Large intestine (tissue), 3 donors: ENCODE results near the gene KCNE4. TPM values are rescaled to one million over a fixed set of nuclear protein-coding genes. Genes with fewer than 3 reads are reported as not detected.
A peak's percentile ranks its signal among the peaks of the same experiment; 100 is the strongest.

Experiments
- DNase-seq, 2 donors: peaks; one replicate each; pipeline versions ENCODE4 v3.0.0 to v3.0.0-alpha.2; 2013
- H3K27ac ChIP-seq: one replicate; pipeline ENCODE4 v1.5.1; 2013; ENCODE audit warnings: low read length
- H3K27me3 ChIP-seq: 2 replicates; pipeline ENCODE4 v1.6.1; 2013; ENCODE audit warnings: low read length; ENCODE audit not compliant: control insufficient read depth, insufficient read depth
- H3K36me3 ChIP-seq: 2 replicates; pipeline ENCODE4 v1.6.1; 2013; ENCODE audit warnings: low read length; ENCODE audit not compliant: control insufficient read depth, insufficient read depth
- H3K4me1 ChIP-seq: one replicate; pipeline ENCODE4 v1.6.1; 2013; ENCODE audit warnings: low read length; ENCODE audit not compliant: control insufficient read depth, insufficient read depth
- H3K4me3 ChIP-seq: one replicate; pipeline ENCODE4 v1.5.1; 2013; ENCODE audit warnings: low read length
- H3K9me3 ChIP-seq: one replicate; pipeline ENCODE4 v1.6.1; 2013; ENCODE audit warnings: mild to moderate bottlenecking, low read depth, low read length, moderate library complexity; ENCODE audit not compliant: control insufficient read depth
- WGBS: methylation state at CpG from one replicate; pipeline ENCODE4 v1.1.5; 2013; ENCODE audit warnings: low lambda C conversion rate; ENCODE audit not compliant: insufficient coverage; 5-methylcytosine and 5-hydroxymethylcytosine counted together
- polyA plus RNA-seq: library from polyadenylated mRNA; unstranded; fragments of 120-200 nt; gene quantifications from one replicate; pipeline ENCODE4 v1.2.1, GENCODE V29; 2013

Gene KCNE4
- polyA plus RNA-seq, 1 donor = 3.4 TPM

DNA sequence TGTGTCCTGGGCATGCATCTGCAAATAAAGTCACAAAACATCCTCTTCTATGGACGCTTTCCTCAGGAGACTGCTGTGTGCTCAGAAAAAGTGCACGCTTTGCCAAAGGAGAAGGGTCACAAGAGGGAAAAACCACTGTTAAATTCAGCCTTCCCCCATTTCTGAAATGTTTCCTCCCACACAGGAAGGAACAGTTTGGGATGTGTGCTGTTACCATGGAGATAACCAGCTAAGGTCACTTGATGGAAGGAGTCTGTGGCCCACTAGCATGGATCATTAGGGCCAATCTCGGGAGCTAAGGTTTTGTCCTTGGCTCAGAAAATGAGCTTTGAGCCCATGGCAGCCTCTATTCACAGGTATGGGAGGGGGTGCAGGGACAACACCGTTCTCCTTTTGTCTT lies 5.6 kb downstream of the KCNE4 start:
- H3K36me3 ChIP-seq = no peaks in the 10 kb centered on the region
- no peaks in the 10 kb centered on the region for H3K4me1 ChIP-seq
- no peak overlapping the region for H3K27ac ChIP-seq
- H3K4me3 ChIP-seq = no peak overlapping the region
- peaks cover under 1% of the 10 kb centered on the region for H3K27me3 ChIP-seq
- WGBS = no CpG with 5 or more reads among the region's 4 CpGs
- DNase-seq = peak in 1 of 2 donors; percentile 12
- H3K9me3 ChIP-seq = no peaks in the 10 kb centered on the region

DNA sequence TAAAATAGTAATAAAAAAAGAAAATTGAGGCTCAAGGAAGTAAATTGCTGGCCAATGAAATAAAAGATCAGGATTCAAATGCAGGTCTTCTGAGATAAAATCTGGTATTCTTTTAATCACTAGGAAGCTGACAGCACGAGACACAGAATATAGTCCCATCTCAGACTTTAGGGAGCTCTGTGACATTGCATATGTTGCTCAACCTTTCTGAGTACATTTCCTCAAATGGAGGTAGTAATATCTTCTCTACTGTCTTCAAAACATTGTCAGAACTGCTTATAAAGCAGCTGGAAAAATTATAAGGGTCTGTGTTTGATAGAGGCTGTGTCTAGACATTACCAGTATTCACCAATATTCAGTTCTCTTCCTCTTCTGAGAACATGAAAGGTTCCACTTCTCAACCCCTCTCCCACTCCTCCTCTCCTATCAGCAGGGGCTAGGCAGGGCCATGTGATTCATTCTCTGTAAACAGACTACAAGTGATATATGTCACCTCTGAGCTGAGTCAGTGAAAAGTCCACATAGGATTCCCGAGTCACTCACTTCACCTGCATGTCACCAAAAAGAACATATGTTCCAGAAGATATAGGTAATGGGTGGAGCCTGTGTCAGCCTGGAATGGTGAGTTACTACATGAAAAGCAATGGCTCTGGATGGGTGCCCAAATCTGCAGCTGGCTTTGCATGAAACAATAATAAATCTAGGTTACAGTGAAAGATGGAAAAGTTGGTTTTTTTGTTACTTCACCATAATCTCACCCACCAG lies 7.1 kb downstream of the KCNE4 start:
- Histone ChIP-seq H3K27ac (no peak overlapping the region), H3K36me3 (no peaks in the 10 kb centered on the region), H3K27me3 (no peaks in the 10 kb centered on the region), H3K4me1 (no peaks in the 10 kb centered on the region), H3K9me3 (no peaks in the 10 kb centered on the region), H3K4me3 (no peak overlapping the region)
- DNase-seq = peak in 1 of 2 donors; percentile 33
- no CpG with 5 or more reads among the region's 2 CpGs for WGBS

GRCh38 chr2:223060201-223060825 lies 8.3 kb downstream of the KCNE4 start:
- no peaks in the 10 kb centered on the region for H3K36me3 ChIP-seq
- no peak for DNase-seq
- no peaks in the 10 kb centered on the region for H3K9me3 ChIP-seq
- no peaks in the 10 kb centered on the region for H3K4me1 ChIP-seq
- no CpG with 5 or more reads among the region's 4 CpGs for WGBS
- no peaks in the 10 kb centered on the region for H3K27me3 ChIP-seq
- no peak overlapping the region for H3K4me3 ChIP-seq
- H3K27ac ChIP-seq = no peak overlapping the region

DNA sequence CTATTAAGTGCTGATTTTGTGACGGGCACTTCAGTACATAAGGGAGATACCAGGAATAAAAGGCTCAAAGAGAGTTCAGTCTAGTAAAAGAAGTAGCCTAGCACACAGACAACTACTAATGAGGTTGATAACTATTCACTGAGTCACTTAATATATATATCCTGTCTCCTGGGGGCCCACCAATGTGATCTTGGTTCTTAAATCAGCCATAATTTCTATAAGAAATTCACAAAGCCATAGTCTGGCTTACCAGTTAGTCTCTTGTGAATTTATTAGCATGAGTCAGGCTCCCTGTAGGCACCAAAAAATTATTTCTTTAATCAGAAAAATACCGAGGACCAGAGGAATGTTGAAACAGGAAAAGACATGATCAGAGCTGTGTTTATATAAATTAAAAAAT lies 10.4 kb downstream of the KCNE4 start:
- Histone ChIP-seq H3K4me1 (no peaks in the 10 kb centered on the region), H3K27me3 (no peaks in the 10 kb centered on the region), H3K9me3 (no peaks in the 10 kb centered on the region), H3K27ac (no peak overlapping the region), H3K36me3 (no peaks in the 10 kb centered on the region), H3K4me3 (no peak overlapping the region)
- WGBS = 83% methylated on average over 1 of the region's 2 CpGs
- DNase-seq = no peak

- H3K36me3 ChIP-seq = no peaks in the 10 kb centered on the region
- no peaks in the 10 kb centered on the region for H3K4me1 ChIP-seq
- H3K27ac ChIP-seq = no peak overlapping the region
- H3K4me3 ChIP-seq = no peak overlapping the region
- H3K9me3 ChIP-seq = no peaks in the 10 kb centered on the region
- WGBS = 83% methylated on average over 1 of the region's 5 CpGs
- DNase-seq = no peak
- H3K27me3 ChIP-seq = no peaks in the 10 kb centered on the region
Observed at GRCh38 chr2:223065107-223065506, 13.1 kb downstream of the KCNE4 start.

DNA sequence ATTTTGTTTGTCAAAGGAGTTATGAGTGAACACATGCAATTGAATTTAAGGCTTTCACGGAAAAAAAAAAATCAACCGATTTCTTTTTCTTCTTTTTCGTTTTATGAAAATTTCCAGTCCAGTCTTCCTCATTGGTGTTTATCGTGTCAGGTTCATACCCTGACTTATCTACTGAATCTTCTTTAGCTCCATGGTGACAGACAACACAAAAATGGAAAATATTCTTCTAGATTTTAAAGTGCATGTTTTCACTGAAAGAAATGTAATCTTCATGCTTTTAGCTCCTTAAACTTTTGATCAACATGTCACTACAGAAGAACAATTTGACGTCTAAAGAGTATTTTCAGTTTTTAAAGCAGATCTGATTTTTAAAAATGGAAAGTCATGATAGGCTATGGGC lies 14.7 kb downstream of the KCNE4 start:
- no peak overlapping the region for H3K4me3 ChIP-seq
- 93% methylated on average over 5 of the region's 5 CpGs for WGBS
- no peak for DNase-seq

GRCh38 chr2:223068071-223068470 lies 16.1 kb downstream of the KCNE4 start:
- Histone ChIP-seq H3K27me3 (no peaks in the 10 kb centered on the region), H3K4me1 (no peaks in the 10 kb centered on the region), H3K27ac (no peak overlapping the region), H3K4me3 (no peak overlapping the region), H3K9me3 (no peaks in the 10 kb centered on the region), H3K36me3 (no peaks in the 10 kb centered on the region)
- DNase-seq = no peak
- WGBS = no CpG with 5 or more reads among the region's 2 CpGs

More for the DNA sequence above, 14.7 kb downstream of the KCNE4 start:
- H3K36me3 ChIP-seq = no peaks in the 10 kb centered on the region
- H3K9me3 ChIP-seq = no peaks in the 10 kb centered on the region
- H3K27ac ChIP-seq = no peak overlapping the region
- H3K27me3 ChIP-seq = no peaks in the 10 kb centered on the region
- H3K4me1 ChIP-seq = no peaks in the 10 kb centered on the region

GRCh38 chr2:223069465-223069864 lies 17.5 kb downstream of the KCNE4 start:
- Histone ChIP-seq H3K4me3 (no peak overlapping the region), H3K4me1 (no peaks in the 10 kb centered on the region), H3K27me3 (no peaks in the 10 kb centered on the region), H3K27ac (no peak overlapping the region), H3K9me3 (no peaks in the 10 kb centered on the region), H3K36me3 (no peaks in the 10 kb centered on the region)
- no peak for DNase-seq
- no CpG with 5 or more reads among the region's 3 CpGs for WGBS

DNA sequence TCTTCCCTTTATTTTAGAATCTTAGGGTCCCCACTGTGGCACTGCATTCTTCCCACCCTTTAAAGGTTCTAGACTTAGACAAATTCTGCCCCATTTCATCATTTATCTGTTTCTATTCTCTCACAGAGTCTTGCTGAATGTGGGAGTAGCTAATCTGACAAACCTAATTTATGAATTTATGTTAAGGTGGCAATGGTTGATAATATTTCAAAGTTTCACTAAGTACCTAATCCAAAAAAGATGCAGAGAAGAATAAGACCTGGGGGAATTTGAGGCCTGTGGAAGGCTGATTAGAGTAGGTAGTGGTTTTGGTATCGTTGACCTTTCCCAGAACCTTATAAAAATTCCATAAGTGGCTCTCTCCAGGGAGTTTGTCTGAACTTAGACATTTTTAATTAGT lies 18.0 kb downstream of the KCNE4 start:
- H3K4me3 ChIP-seq = no peak overlapping the region
- H3K4me1 ChIP-seq = no peaks in the 10 kb centered on the region
- H3K9me3 ChIP-seq = no peaks in the 10 kb centered on the region
- H3K36me3 ChIP-seq = no peaks in the 10 kb centered on the region
- no peak overlapping the region for H3K27ac ChIP-seq
- no peaks in the 10 kb centered on the region for H3K27me3 ChIP-seq
- no peak for DNase-seq
- no CpG with 5 or more reads among the region's 1 CpG for WGBS

DNA sequence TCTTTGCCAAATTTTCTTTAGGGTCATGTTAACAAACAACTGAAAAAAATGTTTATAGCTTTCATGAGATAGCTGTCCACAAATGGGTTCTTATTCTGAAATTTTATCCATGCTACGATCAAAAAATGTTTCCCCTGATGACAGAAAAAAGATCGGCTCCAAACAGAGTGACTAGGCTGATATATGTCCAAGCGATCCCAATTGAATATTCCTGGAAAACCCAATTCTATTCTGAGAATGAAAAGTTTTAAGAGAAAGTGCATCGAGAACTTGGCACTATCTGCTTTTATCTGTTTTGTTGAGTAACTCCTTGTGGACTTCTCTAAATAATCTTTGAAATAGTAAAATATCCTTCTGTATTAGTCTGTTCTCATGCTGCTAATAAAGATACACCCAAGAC lies 19.1 kb downstream of the KCNE4 start:
- H3K4me3 ChIP-seq = no peak overlapping the region
- WGBS = no CpG with 5 or more reads among the region's 4 CpGs
- no peaks in the 10 kb centered on the region for H3K27me3 ChIP-seq
- H3K4me1 ChIP-seq = no peaks in the 10 kb centered on the region
- H3K9me3 ChIP-seq = no peaks in the 10 kb centered on the region
- H3K36me3 ChIP-seq = no peaks in the 10 kb centered on the region
- no peak overlapping the region for H3K27ac ChIP-seq
- DNase-seq = no peak

DNA sequence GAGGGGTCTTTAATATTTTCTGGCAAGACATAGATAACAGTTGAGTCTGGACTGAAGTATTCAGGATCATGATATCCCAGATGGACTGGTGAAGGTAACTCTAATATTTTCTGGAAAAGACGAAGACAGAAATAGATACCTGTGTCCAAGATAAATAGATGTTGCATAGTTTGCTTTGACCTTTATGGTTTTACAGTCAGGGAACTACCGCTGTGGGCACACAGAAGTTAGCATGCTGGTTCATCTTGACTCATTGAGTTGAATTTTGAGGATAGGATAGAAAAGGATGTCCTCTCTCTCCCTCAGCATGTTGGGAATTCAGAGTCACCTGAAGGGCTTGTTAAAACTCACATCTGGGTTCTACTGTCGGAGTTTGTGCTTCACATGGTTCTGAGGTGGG lies 20.8 kb downstream of the KCNE4 start:
- Histone ChIP-seq H3K4me1 (no peaks in the 10 kb centered on the region), H3K9me3 (no peaks in the 10 kb centered on the region), H3K4me3 (no peak overlapping the region), H3K27ac (no peak overlapping the region), H3K36me3 (no peaks in the 10 kb centered on the region), H3K27me3 (no peaks in the 10 kb centered on the region)
- WGBS = 71% methylated on average over 1 of the region's 3 CpGs
- DNase-seq = no peak
